Fibroblast of skin of right biceps (primary cell): ENCODE results near the gene GLRX3.
"Not testable (repeated sequence)": the region's sequence is repeated elsewhere in the genome, so short reads cannot be mapped to it uniquely, and the experiment has no call there.

ENCODE experiments used
- DNase-seq: peaks from one replicate; pipeline ENCODE4 v3.0.0-alpha.2; 2013

The GLRX3 gene

DNA sequence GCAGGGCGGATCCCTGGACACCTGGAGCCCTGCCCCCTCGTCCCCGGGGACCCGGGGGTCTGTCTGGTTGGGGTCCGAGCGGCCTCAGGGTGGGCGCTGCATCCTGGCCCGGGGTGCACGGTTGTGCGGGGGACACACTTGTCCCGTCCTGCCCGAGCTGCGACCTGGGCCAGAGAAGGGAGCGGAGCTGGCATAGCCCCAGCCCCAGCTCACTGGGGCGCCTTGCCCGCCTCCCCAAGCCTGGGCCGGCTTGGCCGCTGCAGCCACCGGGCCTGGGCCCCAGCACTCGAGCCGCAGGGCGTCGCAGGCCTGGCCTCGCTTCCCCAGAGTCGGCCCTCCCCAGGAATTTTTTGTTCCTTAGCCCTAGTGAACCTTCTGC is 54.5 kb downstream of the GLRX3 start:
- no peak for DNase-seq

DNA sequence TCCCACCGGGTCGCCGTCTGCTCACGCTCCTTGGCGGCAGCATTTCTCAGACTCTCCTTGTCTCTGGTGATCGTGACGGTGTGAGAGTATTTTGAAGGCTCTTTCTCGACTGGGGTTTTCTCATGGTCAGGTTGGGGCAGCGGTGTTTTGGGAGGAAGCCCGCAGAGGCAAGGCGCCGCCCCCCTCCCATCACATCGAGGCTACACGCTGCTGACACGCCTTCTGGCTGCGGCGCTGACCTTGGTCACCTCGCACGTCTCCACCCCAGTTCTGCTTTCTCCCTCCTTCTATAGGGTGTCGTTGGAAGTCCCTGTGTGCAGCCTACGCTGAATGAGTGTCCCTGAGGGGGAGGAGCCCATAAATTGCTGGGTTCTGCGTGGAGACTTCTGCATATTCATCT is 55.2 kb downstream of the GLRX3 start:
- DNase-seq, result no peak

DNA sequence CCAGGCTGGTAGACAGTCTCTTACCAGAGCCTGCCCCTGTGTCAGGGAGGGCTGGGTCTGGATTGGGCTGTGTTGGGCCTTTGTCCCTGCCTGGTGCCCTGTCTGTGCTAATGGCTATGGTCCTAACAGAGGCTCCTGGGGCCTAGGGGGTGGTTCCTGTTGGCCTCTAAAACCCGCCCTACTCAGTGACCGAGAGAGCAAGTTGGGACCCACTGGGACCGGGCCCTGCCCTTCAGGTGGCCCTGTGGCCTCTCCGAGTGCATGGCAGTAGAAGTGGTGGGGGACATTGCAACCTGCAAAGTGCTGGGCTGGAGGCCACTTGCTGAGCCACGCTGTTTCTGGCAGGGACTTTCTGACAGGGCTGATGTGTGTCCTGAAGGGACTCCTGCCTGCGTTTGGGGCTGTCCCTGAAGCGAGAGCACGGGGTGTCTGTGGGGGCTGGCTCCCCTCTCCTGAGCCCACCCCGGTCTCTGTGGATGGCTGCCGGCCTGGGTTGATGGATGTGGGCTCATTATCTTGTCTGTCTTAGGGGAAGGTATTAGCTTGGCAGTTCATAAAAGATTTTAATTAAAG is 56.2 kb downstream of the GLRX3 start:
- DNase-seq, result no peak

DNA sequence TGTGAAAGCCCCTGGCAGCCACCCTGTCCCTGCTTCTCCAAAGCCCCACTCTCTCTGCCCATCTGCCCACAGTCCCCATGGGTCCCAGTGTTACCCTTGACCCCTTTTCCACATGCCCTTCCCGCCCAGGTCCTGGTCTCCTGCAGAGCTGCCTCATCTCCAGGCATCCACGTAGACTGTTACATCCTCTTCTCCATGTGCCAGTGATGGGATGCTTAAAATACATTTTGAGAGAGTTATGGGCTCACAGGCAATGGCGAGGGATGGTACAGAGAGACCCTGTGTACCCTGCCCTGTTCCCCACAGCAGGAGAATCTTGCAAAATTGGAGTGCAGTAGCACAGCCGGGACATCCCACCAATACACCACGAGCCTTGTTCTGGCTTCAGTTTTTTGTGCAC is 56.8 kb downstream of the GLRX3 start:
- no peak for DNase-seq

DNA sequence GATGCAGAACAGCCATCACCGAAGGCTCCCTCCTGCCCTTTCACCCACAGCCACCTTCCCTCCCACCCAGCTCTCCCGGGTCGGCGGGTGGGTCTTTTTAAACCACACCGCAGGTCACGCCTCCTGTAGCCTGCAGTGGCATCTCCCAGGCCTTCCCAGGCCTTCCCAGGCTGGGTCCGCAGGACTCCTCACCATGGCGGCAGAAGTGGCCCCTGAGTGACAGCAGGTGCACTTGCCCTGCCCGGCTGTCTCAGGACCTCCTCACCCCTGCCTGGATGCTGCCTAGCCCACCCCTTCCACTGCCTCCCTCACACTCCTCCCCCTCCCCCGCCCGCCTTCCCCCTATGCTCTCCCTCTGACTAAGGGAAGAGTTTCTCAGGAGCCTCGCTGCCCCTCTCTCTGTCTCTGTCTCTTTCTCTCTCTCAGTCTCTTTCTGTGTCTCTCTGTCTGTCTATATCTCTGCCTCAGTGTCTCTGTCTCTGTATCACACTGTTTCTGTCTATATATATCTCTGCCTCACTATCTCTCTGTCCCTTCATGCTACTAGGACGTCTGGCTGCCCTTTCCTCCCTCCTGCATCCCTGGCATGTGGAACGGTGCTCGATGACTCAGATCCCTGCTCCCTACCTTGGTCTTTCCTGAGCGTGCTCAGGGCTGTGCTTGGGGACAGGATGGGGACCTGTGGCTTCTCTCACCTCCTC is 57.5 kb downstream of the GLRX3 start:
- DNase-seq, result no peak

DNA sequence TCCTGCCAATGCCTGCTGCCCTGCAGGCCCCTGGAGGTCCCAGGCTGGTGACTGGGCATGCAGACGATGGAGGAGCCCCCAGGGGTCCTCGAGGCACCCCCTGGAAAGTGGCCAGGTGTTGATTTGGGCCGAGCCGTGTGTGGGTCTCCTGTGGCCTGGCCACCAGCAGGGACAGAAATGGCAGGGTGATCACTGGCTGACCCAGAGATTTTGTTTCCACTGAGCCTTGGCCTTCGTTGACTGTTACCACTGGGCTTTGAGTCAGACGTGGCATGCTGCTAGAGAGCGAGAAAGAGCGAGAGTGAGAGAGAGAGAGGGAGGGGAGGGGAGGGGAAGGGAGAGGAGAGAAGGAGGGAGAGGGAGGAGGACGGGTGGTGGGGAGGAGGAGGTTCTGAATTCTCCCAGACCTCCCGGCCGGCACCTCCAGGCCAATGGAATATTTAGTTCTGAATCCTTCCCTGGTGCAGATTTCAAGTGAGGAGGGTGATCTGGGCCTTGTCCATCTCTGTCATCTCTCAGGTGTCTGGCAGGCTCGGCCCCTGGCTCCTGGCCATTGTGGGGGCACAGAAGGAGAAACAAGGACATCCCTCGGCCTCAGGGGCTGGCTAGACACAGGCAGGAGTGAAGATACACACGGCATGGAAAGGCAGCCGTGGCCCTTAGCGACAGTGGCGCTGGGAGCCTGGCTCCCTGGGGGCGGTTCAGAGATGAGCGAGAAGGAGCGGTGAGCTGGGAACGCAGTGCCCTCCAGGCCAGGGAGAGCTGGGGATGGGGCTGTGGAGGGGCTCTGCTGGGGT is 58.2 kb downstream of the GLRX3 start:
- DNase-seq, result no peak

DNA sequence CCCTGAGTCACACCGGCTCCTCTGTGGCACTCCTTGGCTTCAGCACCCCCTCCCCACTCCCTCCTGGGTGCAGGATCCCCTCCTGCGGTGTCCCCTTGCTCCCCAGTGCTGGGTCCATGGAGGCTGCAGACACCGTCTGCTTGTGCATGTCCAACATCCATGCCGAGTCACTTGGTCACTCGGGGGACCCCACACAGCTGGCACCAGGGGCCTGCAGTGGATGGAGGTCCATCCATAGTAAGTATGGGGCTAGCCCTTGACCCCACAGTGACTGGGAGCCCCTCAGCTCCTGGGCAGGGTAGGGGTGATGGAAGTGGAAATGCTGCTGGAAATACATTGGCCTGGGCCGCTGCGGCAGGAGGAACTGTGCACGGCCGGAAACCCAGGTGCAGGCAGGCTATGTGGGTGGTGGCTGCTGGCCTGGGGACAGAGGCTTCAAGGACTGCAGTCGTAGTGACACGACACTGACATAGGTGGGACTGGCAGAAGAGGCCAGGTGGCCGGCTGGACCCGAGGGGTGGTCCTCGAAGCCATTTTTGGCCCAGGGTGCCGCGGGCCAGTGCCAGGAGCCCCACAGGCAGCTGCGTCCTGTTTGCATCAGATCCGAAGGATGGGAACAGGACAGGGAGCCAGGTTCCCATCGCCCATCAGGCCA is 58.9 kb downstream of the GLRX3 start:
- no peak for DNase-seq

DNA sequence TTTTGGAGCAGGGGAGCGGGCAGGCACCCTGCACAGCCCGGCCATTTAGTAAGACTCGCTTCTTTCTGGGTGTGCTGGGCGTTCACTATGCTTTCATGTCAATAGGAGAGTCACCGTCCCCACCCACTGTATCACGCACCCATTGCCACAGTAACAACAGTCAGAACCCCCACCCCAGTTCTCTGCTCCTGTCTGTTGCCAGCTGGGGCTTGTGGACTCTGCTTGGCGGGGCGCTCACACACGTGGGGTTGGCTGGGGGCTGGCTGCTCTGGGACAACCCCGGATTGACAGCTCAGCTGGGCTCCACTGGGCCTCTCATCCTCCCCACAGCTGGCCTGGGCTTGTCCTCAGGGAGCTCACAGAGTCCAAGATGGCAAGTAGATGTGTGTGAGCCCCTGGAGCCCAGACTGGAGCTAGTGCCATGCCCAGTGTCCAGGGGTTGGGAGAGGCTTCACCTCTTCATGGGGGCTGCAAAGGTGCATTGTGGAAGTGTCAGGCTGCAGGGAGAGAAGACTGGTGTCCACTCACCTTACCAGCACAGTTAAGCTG is 59.6 kb downstream of the GLRX3 start:
- DNase-seq, result no peak

DNA sequence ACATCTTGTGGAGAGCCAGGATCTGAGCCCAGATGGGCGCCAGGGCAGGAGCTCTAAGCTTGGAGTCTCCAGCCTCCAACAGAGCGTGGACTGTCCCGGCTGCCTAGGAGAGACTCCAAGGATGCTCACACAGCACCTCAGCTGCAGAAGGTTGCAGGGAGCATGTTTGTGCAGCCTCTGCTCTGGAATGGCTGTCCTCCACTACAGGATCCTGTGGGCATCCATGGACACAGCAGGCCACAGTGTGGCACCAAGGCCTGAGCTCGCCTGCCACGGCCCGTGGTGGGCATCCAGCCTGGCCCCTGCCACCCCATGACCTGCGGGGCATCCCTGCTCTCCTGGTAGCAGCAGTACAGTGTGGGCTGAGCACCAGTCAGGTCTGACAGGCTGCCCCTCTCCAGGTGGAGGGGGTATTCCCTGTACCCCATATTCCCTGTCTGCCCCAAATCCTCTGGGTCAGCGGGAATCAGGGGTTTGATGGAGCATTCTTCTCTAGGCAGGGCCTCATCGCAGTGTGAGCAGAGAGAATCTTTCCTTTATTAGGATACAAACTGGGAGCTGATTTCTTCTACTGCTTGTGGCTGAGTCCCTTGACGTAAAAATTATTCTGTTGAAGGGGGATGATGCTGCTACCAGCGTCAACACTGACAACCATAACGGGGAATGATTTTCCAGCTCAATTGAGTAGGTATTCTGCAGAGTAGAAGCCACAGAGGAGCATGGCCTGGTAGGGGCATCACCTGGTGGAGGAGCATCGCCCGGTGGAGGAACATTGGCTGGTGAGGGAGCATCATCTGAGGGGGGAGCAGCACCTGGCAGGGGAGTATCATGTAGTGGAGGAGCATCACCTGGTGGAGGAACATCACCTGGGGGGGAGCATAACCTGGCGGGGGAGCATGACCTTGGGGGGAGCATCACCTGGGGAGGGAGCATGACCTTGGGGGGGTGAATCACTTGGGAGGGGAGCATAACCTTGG is 60.6 kb downstream of the GLRX3 start:
- no peak for DNase-seq

DNA sequence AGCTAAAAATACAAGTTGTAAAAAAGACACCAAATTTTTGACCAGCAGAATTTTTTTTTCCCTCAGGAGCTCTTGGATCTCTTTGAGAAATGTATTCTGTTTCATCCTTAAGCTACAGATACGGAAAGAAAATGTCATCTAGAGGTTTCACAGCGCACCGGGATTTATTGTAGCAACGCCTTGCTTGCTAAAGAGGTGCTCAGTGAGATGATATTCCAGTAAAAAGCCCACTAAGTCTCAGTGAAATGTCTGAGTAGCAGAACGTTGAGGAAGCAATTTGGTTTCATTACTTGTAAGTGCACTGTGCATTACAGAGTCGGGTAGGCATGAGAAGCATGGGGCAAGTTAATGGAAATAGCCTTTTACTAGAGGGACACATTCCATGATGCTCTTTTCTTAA is 62.5 kb downstream of the GLRX3 start:
- no peak for DNase-seq

DNA sequence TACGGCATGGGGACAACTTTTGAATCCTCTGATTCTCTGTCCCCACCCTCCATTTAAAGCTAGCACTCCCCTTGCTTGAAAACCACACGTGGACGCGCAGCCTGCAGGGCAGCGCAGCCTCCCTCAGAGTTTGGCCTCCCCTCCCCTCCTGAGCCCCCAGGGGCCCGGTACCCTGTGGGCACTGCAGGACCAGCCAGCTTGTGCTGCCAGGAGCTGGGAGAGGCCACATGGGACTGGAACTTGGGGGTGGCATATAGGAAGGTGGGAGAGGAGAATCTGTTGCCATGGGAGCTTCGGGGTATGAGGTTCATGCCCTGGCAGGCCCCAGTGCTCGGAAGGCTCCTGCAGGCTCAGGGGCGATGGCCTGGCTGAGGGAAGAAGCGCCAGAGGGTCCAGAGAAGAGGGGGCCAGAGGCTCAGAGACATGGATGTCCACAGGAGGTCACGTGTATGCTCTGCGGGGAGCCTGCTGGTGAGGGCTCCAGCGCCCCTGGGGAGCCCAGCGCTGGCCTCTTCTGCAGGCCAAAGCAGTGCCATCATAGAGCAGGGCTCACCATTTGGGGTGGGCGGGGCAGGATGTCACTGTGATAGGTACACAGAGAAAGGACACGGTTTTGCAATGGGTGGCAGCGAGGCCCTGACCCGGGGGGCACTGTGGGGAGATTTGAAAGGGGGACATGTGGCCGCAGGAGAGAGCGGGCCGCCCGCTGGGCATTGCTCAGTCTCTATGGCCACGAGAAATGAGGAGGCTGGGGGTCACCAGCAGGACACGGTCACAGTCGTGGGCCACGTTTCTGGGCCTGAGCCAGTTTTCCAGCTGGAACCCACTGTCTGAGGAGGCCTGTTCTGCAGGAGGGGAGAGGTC is 64.2 kb downstream of the GLRX3 start:
- no peak for DNase-seq

DNA sequence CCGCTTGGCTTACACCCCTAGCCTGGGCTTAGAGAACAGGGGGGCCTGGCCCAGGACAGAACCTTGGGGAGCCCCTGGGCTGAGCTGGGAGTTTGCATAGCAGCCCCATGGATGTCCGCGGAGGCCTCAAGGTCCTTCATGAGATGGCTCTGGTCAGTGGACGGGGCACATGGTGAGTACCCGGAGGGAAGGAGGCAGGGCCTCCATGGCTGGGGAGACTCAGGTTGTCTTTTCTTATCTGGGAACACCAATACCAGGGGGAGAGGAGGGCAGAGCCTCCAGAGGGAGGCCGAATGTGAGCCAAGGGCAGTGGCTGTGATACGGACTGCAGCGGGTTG is 64.8 kb downstream of the GLRX3 start:
- no peak for DNase-seq

DNA sequence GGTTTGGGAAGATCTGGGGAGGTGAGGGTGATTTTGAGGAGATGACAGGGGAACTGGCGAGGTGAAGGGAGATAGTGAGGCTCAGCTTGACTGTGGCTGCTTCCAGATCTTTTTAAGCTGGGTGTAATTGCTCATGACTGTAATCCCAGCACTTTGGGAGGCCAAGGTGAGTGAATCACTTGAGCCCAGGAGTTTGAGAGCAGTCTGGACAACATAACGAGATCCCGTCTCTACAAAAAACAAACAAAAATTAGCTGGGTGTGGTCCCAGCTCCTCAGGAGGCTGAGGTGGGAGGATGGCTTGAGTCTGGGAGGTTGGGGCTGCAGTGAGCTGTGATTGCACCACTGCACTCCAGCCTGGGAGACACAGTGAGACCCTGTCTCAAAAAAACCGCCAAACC is 66.0 kb downstream of the GLRX3 start:
- not testable (repeated sequence) for DNase-seq

DNA sequence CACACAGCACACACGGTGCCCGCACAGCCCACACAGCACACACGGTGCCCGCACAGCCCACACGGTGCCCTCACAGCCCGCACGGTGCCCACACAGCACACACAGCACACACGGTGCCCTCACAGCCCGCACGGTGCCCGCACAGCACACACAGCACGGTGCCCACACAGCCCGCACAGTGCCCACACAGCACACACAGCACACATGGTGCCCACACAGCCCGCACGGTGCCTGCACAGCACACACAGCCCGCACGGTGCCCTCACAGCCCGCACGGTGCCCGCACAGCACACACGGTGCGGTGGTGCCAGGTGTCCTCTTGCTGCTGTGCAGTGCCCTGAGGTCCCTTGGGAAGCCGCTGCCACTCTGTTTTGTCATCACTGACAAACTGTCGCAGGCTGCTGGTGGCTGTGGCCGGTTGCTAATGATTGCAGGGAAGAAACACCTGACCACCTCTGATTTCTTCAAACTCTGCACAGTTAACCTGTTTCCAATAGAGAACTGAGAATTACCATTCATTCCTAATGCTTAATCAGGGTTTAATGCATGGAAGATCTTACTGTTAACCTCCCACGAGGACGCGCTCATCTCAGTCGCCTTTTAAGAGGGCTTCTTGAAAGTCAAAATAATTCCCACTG is 66.9 kb downstream of the GLRX3 start:
- no peak for DNase-seq

DNA sequence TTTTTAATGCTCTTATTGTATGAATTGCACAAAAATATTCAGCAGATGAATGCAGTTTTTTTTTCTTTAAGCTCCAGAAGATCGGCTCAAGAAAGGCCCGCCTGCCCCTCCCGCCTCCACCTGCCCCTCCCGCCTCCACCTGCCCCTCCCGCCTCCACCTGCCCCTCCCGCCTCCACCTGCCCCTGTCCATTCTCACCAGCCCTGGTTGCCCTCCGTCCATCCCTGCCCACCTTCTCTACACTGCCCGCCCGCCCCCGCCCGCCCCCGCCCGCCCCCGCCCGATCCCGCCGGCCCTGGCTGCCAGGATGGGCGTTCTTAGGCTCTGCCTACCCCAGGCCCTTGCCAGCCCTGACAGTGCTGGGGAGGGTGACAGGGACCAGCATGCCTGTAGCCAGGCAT is 67.4 kb downstream of the GLRX3 start:
- no peak for DNase-seq

DNA sequence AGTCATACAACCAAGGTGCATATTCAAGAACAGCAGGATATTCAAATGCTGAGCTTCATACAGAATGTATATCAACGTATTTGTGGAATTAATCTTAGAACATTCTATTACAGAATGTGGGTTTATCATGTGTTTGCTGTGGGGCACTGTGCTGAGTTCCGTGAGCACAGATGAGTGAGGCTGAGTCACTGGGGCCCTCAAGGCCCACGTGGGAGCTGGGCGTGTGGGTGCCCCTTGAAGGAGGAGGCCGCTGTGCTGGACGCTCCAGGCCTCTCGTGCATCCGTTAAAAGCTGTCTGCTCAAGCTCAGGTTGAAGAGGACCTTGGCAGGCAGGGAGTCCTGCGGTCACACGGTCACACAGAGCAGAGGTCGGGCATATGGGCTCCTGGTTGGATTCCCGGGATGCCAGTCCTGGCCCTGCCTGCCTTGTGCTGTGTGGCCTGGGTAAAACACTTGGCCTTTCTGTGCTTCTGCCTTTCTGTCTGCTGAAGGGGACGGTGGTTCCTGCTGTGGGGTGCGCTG is 70.1 kb downstream of the GLRX3 start:
- no peak for DNase-seq

DNA sequence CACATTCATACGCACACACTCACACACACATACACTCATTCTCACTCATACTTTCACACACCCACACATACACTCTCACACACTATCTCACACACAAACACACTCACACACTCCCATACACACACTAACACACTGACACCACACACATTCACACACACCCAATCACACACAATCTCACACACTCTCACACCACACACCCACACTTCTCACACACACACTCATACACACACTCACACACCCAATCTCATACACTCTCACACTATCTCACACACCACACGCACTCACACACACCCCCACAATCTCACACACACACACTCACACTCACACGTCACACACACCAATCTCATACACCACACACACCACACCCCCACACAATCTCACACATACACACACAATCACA is 71.0 kb downstream of the GLRX3 start:
- DNase-seq, result no peak

DNA sequence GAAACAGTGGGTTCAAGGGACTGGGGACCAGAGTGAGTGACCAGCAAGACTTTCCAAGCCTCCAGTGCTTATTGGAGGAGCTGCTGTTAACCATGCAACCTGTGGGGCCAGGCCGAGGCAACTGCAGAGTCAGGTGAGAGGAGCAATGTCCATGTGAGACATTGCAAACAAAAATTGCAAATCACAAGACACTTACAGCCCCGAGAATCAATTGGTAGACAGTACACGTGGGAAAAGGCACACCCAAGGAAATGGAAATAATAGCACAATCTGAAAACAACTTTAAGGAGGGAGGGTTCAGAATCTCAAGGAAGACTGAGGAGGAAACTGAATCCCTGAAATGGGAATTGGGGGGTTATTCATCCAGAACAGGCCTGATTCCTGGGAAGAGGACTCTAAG is 72.6 kb downstream of the GLRX3 start:
- no peak for DNase-seq

DNA sequence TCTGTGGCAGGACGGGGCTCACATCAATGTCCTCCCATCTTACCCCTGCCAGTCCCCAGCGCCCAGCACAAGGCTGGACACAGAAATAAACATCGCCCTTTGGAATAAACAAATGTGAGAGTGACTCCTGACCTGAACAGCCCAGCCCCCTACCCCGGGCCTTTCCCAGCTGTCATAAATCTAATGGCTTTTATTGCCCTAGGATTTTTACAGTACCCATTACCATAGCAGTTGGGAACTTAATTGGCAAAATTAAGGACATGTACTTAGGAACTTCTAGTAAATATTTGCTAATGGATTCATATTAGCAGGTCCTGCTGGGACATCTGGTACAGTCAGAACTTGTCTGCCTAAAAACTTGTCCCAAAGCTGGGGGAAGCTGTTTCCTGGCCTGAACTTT is 76.6 kb downstream of the GLRX3 start:
- no peak for DNase-seq

DNA sequence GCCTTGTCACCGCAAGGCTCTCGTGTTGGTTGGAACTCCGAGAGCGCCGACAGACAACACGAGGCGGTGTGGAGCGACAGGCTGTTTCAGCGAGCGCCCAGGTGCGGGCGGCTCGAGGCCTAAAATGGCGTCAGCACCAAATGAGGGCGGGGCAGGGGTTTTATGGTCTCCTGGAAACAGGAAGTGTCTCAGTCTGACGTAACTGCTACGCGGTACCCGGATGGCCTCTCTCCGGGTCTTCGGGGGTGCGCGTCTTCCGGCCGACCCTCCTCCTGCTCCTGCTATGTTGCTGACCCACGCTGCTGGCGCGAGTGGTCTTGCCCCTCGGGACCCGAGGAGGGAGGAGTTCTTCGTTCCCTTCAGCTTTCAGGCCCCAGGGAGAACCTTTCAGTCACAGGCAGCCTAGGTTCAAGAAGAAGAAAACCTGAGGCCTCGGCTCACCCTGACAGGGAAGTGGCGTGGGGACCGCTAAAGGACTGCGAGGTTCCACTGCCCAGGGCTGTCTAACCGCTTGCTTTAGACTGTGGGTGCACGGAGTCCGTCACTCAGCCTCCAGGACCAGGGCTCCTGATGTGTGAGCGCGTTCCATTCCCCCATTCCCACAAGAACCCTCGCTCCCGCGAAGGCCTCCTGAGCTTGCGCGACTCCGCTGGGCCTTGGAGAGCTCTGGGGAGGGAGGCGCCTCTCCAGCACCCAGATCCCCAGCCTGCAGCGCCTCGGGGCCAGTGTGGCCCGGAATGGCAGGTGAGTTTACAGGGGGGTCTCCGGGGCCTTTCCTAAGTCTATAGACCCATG is 77.3 kb downstream of the GLRX3 start:
- DNase-seq, result no peak
